CD8-positive, alpha-beta memory T cell (primary cell): Measurements from ENCODE around the gene IL1R1. TPM values are rescaled to one million over a fixed set of nuclear protein-coding genes. Genes with fewer than 3 reads are reported as not detected.
"Not testable (repeated sequence)": the region's sequence is repeated elsewhere in the genome, so short reads cannot be mapped to it uniquely, and the experiment has no call there.

Experiments used
- CTCF ChIA-PET: fragments of 350-600 bp; sonication (Branson Sonifier 250); formaldehyde crosslinking; loops from one replicate; lab custom pipeline; 2021; ENCODE audit warnings: antibody characterized with exemption; lab: Charles Lee
- POLR2A ChIA-PET: fragments of 350-600 bp; sonication (Branson Sonifier 250); formaldehyde crosslinking; loops from one replicate; lab custom pipeline; 2021; ENCODE audit warnings: antibody characterized with exemption; lab: Charles Lee
- DNase-seq, 5 donors: peaks; one replicate each; pipeline versions ENCODE4 v3.0.0 to v3.0.0-alpha.2; 2020 to 2022; ENCODE audit warnings: mixed read lengths in 1 of 5
- H3K27ac ChIP-seq: one replicate; pipeline ENCODE4 v1.7.0; 2013; ENCODE audit warnings: low read depth, mild to moderate bottlenecking, low read length, moderate library complexity
- H3K27me3 ChIP-seq: 2 replicates; pipeline ENCODE4 v1.7.0; 2013; ENCODE audit warnings: low read length, mild to moderate bottlenecking; ENCODE audit not compliant: insufficient read depth, poor library complexity, severe bottlenecking
- H3K36me3 ChIP-seq: 2 replicates; pipeline ENCODE4 v1.7.0; 2013; ENCODE audit warnings: mild to moderate bottlenecking, low read length, moderate library complexity; ENCODE audit not compliant: insufficient read depth
- H3K4me1 ChIP-seq: 2 replicates; pipeline ENCODE4 v1.7.0; 2013; ENCODE audit warnings: mild to moderate bottlenecking, low read length, moderate library complexity; ENCODE audit not compliant: insufficient read depth
- H3K4me3 ChIP-seq: 2 replicates; pipeline ENCODE4 v1.7.0; 2013; ENCODE audit warnings: mild to moderate bottlenecking, low read length
- H3K9me3 ChIP-seq: 2 replicates; pipeline ENCODE4 v1.7.0; 2013; ENCODE audit warnings: mild to moderate bottlenecking, low read length
- H3K27ac Mint-ChIP-seq, 8 donors: one replicate each; pipeline ENCODE4 v1.8.0; 2020 to 2021; ENCODE audit warnings: mixed read lengths in 8 of 8, mild to moderate bottlenecking in 6 of 8, inconsistent platforms in 3 of 8, moderate library complexity in 3 of 8
- H3K27me3 Mint-ChIP-seq, 2 donors: one replicate each; pipeline ENCODE4 v1.8.0; 2020 to 2021; ENCODE audit warnings: mixed read lengths in 2 of 2, mild to moderate bottlenecking in 1 of 2, moderate library complexity in 1 of 2
- H3K36me3 Mint-ChIP-seq, 3 donors: one replicate each; pipeline ENCODE4 v1.8.0; 2020 to 2021; ENCODE audit warnings: mixed read lengths in 3 of 3, inconsistent platforms in 1 of 3, mild to moderate bottlenecking in 1 of 3
- H3K4me1 Mint-ChIP-seq, 3 donors: one replicate each; pipeline ENCODE4 v1.8.0; 2020 to 2021; ENCODE audit warnings: mixed read lengths in 3 of 3, inconsistent platforms in 1 of 3, mild to moderate bottlenecking in 1 of 3
- H3K4me3 Mint-ChIP-seq, 7 donors: one replicate each; pipeline ENCODE4 v1.8.0; 2020 to 2021; ENCODE audit warnings: mixed read lengths in 7 of 7, mild to moderate bottlenecking in 6 of 7, moderate library complexity in 4 of 7, inconsistent platforms in 2 of 7
- H3K9me3 Mint-ChIP-seq, 5 donors: one replicate each; pipeline ENCODE4 v1.8.0; 2020 to 2022; ENCODE audit warnings: mixed read lengths in 5 of 5, mild to moderate bottlenecking in 3 of 5, moderate library complexity in 2 of 5, inconsistent platforms in 1 of 5
- polyA plus RNA-seq: library from polyadenylated mRNA; unstranded; fragments of 300-500 nt; fragmentation: Illumina TruSeq; gene quantifications from one replicate; pipeline ENCODE4 v1.2.3, GENCODE V29; 2021
- total RNA-seq, 2 experiments: library from RNA; stranded (reverse); gene quantifications; one replicate each; pipeline ENCODE4 v1.2.3, GENCODE V29; 2021

Gene IL1R1
- total and polyA plus RNA-seq, 3 experiments from 2014 or later, result 0.30 to 3.7 (median 3.7) TPM

DNA sequence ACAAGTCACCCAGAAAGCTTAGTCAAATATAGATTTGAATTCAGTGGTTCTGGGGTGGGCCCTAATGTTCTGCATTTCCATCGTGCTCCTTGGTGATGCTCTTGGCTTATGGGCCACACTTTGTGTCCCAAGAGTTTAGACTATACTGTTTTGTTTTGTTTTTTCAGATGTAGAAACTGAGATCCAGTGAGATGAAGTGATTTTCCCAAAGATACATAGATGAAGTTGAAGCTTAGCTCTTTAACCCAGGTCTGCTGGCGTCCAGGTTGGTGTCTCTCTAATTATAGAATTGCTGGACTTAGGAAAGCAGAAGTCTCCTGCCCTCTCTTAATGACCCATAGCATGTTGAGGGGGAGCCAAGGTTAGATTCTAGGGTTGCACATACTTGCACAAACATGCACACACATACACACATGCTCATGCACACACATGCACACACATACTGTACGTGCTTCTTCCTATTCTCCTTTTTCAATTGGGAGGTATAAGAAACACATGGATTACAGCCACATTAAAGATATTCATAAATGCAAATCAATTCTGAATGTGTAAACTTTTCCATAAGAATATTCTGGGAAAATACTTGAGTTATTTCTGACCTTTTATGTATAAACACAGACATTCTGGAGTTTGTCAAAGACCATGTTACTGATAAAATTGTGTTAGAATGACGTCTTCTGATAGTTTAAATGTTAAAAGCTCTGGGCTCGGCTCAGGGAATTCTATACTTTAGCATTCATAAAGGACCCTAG, 41.3 kb upstream of the IL1R1 start:
- peaks cover 0 to 2% (median 0%) of the 10 kb centered on the region in 5 donors for H3K9me3 Mint-ChIP-seq
- peaks cover 12 to 16% of the 10 kb centered on the region in 2 donors for H3K27me3 Mint-ChIP-seq
- no peak overlapping the region for H3K4me3 Mint-ChIP-seq
- H3K4me1 ChIP-seq, result no peaks in the 10 kb centered on the region
- ChIA-PET POLR2A (no interaction called here), CTCF (no interaction called here)
- no peaks in the 10 kb centered on the region for H3K9me3 ChIP-seq
- no peak for DNase-seq
- H3K27me3 ChIP-seq, result no peaks in the 10 kb centered on the region
- H3K27ac Mint-ChIP-seq, result no peak overlapping the region
- no peaks in the 10 kb centered on the region for H3K36me3 ChIP-seq
- H3K4me3 ChIP-seq, result no peak overlapping the region
- H3K27ac ChIP-seq, result no peak overlapping the region
- H3K4me1 Mint-ChIP-seq, result peaks cover 8 to 18% (median 12%) of the 10 kb centered on the region in 3 donors
- H3K36me3 Mint-ChIP-seq, result peaks cover 0 to 3% (median 2%) of the 10 kb centered on the region in 3 donors

DNA sequence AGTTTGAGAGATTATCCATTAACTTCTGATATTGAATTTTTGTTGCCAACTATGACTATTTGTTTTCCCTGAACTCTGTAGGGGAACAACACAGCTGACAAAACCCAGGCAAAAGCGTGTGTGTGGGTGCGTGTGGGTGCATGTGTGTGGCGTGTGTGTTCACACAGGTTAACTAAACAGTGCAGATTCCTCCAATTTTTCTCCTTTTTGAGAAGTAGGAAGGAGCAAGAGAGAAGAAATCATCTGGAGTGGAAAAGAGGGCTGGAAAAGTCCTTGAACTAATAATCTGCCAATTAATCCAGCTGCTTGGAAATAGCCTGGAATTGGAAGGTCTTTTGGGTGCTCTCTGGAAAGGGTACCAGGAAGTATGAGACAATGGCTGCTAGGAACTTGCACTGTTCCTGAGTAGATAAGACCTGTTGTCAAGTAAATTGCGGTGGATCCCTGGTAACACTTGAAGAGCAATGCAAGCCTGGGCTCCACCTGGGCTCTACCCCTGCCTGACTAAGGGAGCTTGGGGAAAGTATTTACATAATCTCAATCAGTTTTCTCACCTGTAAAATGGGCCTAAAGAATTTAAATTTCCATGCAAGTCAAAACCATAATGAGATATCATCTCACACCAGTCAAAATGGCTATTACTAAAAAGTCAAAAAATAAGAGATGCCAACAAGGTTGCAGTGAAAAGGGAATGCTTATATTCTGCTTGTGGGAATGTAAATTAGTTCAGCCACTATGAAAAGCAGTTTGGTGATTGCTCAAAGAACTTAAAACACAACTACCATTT, 40.5 kb upstream of the IL1R1 start:
- Mint-ChIP-seq H3K9me3 (peaks cover 0 to 2% (median 0%) of the 10 kb centered on the region in 5 donors), H3K4me1 (peaks cover 8 to 18% (median 12%) of the 10 kb centered on the region in 3 donors), H3K27ac (no peak overlapping the region), H3K4me3 (no peak overlapping the region), H3K36me3 (peaks cover 0 to 3% (median 2%) of the 10 kb centered on the region in 3 donors), H3K27me3 (peaks cover 12% of the 10 kb centered on the region in 2 donors)
- Histone ChIP-seq H3K9me3 (no peaks in the 10 kb centered on the region), H3K4me3 (no peak overlapping the region), H3K36me3 (no peaks in the 10 kb centered on the region), H3K4me1 (no peaks in the 10 kb centered on the region), H3K27ac (no peak overlapping the region), H3K27me3 (no peaks in the 10 kb centered on the region)
- no peak for DNase-seq
- CTCF ChIA-PET, result no interaction called here
- POLR2A ChIA-PET, result no interaction called here

DNA sequence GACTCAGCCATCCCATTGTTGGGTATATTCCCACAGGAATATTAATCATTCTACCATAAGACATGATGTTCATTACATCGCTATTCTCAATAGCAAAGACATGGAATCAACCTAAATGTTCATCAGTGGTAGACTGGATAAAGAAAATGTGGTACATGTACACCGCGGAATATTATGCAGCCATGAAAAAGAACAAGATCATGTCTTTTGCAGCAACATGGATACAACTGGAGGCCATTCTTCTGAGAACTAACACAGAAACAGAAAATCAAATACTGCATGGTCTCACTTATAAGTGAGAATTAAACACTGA, 40.0 kb upstream of the IL1R1 start:
- H3K27ac Mint-ChIP-seq, H3K36me3 Mint-ChIP-seq, CTCF ChIA-PET, POLR2A ChIA-PET, H3K36me3 ChIP-seq, H3K9me3 ChIP-seq, H3K9me3 Mint-ChIP-seq, H3K4me3 ChIP-seq, H3K4me1 ChIP-seq, DNase-seq, H3K4me3 Mint-ChIP-seq, H3K27me3 ChIP-seq, H3K27ac ChIP-seq: not testable (repeated sequence)
- peaks cover 9 to 12% of the 10 kb centered on the region in 2 donors for H3K27me3 Mint-ChIP-seq
- H3K4me1 Mint-ChIP-seq, result peaks cover 8 to 18% (median 12%) of the 10 kb centered on the region in 3 donors

DNA sequence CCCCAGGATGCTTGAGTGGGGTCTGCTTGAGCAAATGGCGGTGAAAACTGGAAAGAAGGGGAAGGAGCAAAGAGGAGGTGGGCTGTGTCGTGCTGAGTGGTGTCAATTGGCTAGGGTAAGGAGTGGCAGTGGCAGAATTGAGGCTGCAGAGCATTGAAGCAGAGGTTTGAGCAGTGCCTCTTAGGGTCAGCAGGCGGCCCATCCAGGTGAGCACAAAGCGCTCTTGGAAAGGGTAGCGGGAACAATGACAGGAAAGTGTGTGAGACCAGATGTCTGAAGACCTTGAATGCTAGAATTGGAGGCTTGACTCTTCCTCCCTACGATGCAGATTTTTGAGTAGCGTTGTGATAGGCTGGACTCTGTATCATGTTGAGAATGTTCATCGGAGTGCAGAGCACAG, 39.3 kb upstream of the IL1R1 start:
- Histone ChIP-seq H3K9me3 (no peaks in the 10 kb centered on the region), H3K36me3 (no peaks in the 10 kb centered on the region), H3K4me1 (no peaks in the 10 kb centered on the region), H3K27me3 (no peaks in the 10 kb centered on the region), H3K27ac (no peak overlapping the region), H3K4me3 (no peak overlapping the region)
- H3K27me3 Mint-ChIP-seq, result peaks cover 9 to 12% of the 10 kb centered on the region in 2 donors
- no peak for DNase-seq
- H3K27ac Mint-ChIP-seq, result no peak overlapping the region
- H3K4me1 Mint-ChIP-seq, result peaks cover 8 to 18% (median 12%) of the 10 kb centered on the region in 3 donors
- CTCF ChIA-PET, result no interaction called here
- peaks cover 0 to 2% (median 0%) of the 10 kb centered on the region in 5 donors for H3K9me3 Mint-ChIP-seq
- POLR2A ChIA-PET, result no interaction called here
- peak overlapping the region in 1 of 7 donors; percentile 57 for H3K4me3 Mint-ChIP-seq
- peaks cover 0 to 3% (median 2%) of the 10 kb centered on the region in 3 donors for H3K36me3 Mint-ChIP-seq

DNA sequence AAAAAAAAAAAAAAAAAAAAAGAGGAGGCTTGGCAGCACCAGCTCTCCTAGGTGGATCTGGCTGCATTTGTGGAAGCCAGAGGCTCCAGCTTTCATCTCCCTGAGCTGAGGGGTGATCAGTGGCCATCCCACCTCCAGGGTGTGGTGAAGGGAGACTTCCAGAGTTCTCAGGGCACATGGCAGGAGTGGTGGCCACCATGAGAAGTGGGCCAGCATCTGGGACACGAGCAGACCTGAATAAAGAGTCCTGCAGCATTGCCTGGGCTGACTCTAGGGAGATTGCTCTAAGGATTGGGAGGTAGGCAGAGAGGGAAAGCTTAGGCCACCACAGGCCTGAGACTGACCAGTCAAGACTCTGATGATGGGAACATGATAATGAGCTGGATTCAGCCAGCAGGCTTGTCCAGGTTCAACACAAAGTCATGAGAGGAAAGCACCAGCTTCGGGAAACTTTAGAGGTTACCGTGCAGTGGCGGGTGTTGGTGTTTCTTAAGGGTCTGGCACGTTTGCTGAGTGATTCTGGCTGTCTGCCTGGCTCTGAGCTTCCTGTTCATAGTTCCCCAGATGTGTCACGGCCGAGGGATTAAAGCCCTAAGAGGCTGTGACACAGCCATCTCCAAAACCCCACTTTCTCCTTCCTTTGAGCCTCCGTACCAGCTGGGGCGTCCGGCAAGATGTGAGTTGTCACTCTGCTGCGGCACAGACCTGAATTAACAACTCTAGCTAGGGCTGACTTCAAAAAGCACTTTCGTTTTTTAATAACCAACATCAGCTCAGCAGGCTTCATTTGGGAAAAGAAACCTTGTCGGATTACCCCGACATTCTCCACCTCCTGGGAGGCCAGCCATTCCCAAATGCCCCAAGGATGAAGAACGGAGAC, 38.3 kb upstream of the IL1R1 start:
- H3K4me3 Mint-ChIP-seq, result peak overlapping the region; percentile 52 to 89 (median 78)
- DNase-seq, result peak in 1 of 5 donors; percentile 20
- peak overlapping the region in 3 of 8 donors; percentile 18 to 64 (median 44) for H3K27ac Mint-ChIP-seq
- H3K27me3 Mint-ChIP-seq, result peaks cover 9 to 12% of the 10 kb centered on the region in 2 donors
- H3K36me3 ChIP-seq, result no peaks in the 10 kb centered on the region
- H3K9me3 Mint-ChIP-seq, result peaks cover 0 to 2% (median 0%) of the 10 kb centered on the region in 5 donors
- H3K9me3 ChIP-seq, result no peaks in the 10 kb centered on the region
- peaks cover 8 to 18% (median 12%) of the 10 kb centered on the region in 3 donors for H3K4me1 Mint-ChIP-seq
- H3K36me3 Mint-ChIP-seq, result peaks cover 0 to 2% (median 0%) of the 10 kb centered on the region in 3 donors
- ChIA-PET CTCF (no interaction called here), POLR2A (no interaction called here)
- H3K4me3 ChIP-seq, result peak overlapping the region; percentile 37
- no peak overlapping the region for H3K27ac ChIP-seq
- no peaks in the 10 kb centered on the region for H3K27me3 ChIP-seq
- H3K4me1 ChIP-seq, result no peaks in the 10 kb centered on the region

DNA sequence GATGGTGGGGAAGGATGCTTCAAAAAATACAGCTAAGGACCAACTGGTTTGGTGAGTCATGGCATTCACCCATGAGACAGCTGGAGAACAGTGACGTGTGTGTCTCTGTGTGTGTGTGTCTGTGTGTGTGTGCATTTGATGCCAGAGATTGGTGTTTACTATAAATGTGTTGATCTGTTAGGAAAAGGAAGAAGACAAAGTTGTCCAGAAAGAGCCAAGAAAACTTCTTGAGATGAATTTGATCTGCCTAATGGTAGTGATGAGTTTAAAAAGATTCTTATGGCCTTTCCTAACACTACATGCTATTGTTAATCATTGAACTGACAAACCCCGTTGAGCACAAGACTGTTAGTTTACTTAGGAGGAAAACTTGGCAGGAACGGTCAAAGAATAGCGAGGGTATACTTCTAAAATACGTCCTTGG, 36.4 kb upstream of the IL1R1 start:
- no peaks in the 10 kb centered on the region for H3K9me3 ChIP-seq
- peaks cover 0 to 2% (median 0%) of the 10 kb centered on the region in 3 donors for H3K36me3 Mint-ChIP-seq
- peaks cover 8 to 18% (median 12%) of the 10 kb centered on the region in 3 donors for H3K4me1 Mint-ChIP-seq
- H3K27ac ChIP-seq, result no peak overlapping the region
- H3K4me3 ChIP-seq, result no peak overlapping the region
- H3K27ac Mint-ChIP-seq, result no peak overlapping the region
- peaks cover 0 to 2% (median 0%) of the 10 kb centered on the region in 5 donors for H3K9me3 Mint-ChIP-seq
- H3K4me3 Mint-ChIP-seq, result no peak overlapping the region
- no peaks in the 10 kb centered on the region for H3K36me3 ChIP-seq
- no peaks in the 10 kb centered on the region for H3K4me1 ChIP-seq
- DNase-seq, result no peak
- ChIA-PET CTCF (no interaction called here), POLR2A (no interaction called here)
- no peaks in the 10 kb centered on the region for H3K27me3 ChIP-seq
- peaks cover 9% of the 10 kb centered on the region in 2 donors for H3K27me3 Mint-ChIP-seq

DNA sequence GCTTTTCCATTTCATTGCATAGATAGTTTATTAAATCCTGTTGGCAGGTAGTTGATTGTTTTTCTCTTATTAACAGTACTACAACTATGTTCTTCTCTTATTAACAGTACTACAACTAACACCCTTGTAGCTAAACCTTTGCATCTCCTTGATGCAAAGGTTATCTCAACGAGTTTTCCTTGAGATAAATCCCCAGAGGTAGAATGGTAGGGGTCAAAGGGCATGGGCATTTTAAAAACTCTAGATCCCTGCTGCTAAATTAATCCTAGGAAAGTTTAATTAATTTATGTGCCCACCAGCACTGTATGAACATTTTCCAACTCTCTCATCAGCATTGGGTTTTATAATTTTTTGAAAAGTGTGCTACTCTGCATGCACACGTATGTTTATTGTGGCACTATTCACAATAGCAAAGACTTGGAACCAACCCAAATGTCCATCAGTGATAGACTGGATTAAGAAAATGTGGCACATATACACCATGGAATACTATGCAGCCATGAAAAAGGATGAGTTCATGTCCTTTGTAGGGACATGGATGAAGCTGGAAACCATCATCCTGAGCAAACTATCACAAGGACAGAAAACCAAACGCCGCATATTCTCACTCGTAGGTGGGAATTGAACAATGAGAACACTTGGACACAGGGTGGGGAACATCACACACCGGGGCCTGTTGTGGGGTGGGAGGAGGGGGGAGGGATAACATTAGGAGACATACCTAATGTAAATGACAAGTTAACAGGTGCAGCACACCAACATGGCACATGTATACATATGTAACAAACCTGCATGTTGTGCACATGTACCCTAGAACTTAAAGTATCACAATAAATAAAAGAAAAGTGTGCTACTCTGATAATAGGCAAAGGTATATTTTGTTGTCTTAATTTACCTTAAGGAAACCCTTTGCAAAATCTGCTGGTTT, 35.5 kb upstream of the IL1R1 start:
- H3K9me3 ChIP-seq, H3K4me1 ChIP-seq, H3K36me3 Mint-ChIP-seq, H3K27me3 Mint-ChIP-seq, H3K27me3 ChIP-seq, H3K9me3 Mint-ChIP-seq, H3K4me3 ChIP-seq, POLR2A ChIA-PET, H3K4me3 Mint-ChIP-seq, H3K27ac ChIP-seq, H3K27ac Mint-ChIP-seq, CTCF ChIA-PET, DNase-seq, H3K36me3 ChIP-seq: not testable (repeated sequence)
- H3K4me1 Mint-ChIP-seq, result peaks cover 8 to 18% (median 12%) of the 10 kb centered on the region in 3 donors
